ENCODE results near the gene CACYBP. TPM values are rescaled to one million over a fixed set of nuclear protein-coding genes. Genes with fewer than 3 reads are reported as not detected.

CACYBP gene
- total RNA-seq, 2 experiments from 2014 or later = 343 to 473 TPM

GRCh38 chr1:174967845-174968705, 31.7 kb upstream of the CACYBP start:
- TF ChIP-seq EZH2phosphoT487 (IDR thresholded peaks at IDR 0.05; ENCODE audit: borderline replicate concordance, low read depth, low read length) = no peak
- TF ChIP-seq, protein P1, sequence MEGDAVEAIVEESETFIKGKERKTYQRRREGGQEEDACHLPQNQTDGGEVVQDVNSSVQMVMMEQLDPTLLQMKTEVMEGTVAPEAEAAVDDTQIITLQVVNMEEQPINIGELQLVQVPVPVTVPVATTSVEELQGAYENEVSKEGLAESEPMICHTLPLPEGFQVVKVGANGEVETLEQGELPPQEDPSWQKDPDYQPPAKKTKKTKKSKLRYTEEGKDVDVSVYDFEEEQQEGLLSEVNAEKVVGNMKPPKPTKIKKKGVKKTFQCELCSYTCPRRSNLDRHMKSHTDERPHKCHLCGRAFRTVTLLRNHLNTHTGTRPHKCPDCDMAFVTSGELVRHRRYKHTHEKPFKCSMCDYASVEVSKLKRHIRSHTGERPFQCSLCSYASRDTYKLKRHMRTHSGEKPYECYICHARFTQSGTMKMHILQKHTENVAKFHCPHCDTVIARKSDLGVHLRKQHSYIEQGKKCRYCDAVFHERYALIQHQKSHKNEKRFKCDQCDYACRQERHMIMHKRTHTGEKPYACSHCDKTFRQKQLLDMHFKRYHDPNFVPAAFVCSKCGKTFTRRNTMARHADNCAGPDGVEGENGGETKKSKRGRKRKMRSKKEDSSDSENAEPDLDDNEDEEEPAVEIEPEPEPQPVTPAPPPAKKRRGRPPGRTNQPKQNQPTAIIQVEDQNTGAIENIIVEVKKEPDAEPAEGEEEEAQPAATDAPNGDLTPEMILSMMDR (conservative IDR thresholded peaks at IDR 0.05; ENCODE audit: low read length) = no peak
- Histone ChIP-seq H2AFZ (ENCODE audit: low read length) (peak overlapping the region; percentile 32; the same call in 1 of the 2 replicates), H3K4me1 (ENCODE audit: insufficient read depth, low read length, poor library complexity, severe bottlenecking) (peaks cover 74% of the 10 kb centered on the region), H4K20me1 (ENCODE audit: insufficient read depth, low read length) (no peaks in the 10 kb centered on the region), H3K27ac (ENCODE audit: low read depth, low read length, poor library complexity, severe bottlenecking) (peak overlapping the region; percentile 93), H3K9me3 (ENCODE audit: low read length) (no peaks in the 10 kb centered on the region), H3K4me2 (ENCODE audit: low read length) (peak overlapping the region; percentile 83), H3K9me2 (ENCODE audit: insufficient read depth, low read length) (no peaks in the 10 kb centered on the region), H3K79me2 (ENCODE audit: insufficient read depth, low read depth, low read length) (peaks cover 29% of the 10 kb centered on the region; the same call in 1 of the 2 replicates), H3K4me3 (ENCODE audit: low read depth, low read length, poor library complexity, severe bottlenecking) (peak overlapping the region; percentile 34), H3K36me3 (ENCODE audit: insufficient read depth, low read length) (peaks cover 37% of the 10 kb centered on the region)
- ChIA-PET POLR2A (interaction anchor here (0.6 to 7.8 kb wide), 11 partner anchors 10 to 855 kb away, joined by 3 to 61 read pairs (median 4); no protein-coding TSS in a partner anchor), CTCF (ENCODE audit: unreplicated experiment) (interaction anchor here (0.6 to 1.4 kb wide), 2 partner anchors 14 to 152 kb away, joined by 3 to 4 read pairs; no protein-coding TSS in a partner anchor)
- peak; percentile 49 for DNase-seq (ENCODE audit: low spot score)
- no TSS peak for BruUV-seq (replicated peaks)
- intact Hi-C loops (cut with micrococcal nuclease; ENCODE audit: unreplicated experiment) = no loop called here

DNA sequence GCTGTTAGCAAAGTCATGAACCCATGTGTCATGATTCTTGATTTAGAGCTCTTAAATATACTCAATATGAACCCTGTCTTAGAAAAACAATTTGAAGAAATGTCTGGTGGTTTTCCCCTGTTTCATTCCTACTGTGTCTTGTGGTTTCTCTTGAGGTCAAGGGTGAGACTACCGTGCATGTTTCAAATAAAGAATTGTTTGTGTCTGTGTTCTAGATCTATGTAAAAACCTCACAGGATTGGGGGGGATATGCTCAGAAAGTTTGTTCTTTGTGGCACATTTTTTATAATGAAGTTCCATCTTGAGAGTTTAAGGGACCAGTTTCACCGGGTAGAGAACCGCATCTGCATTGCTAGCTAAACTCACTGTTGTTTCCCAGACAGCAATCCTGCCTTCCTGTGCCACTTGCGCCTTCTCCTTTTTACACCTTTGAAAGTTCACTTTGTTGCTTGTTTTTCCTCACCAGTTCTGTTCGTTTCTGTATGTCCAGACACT, 30.9 kb upstream of the CACYBP start:
- Histone ChIP-seq H3K27ac (ENCODE audit: low read depth, low read length, poor library complexity, severe bottlenecking) (peak overlapping the region; percentile 93), H3K9me2 (ENCODE audit: insufficient read depth, low read length) (no peaks in the 10 kb centered on the region), H2AFZ (ENCODE audit: low read length) (peak overlapping the region; percentile 32; the same call in 1 of the 2 replicates), H3K4me2 (ENCODE audit: low read length) (peak overlapping the region; percentile 83), H3K79me2 (ENCODE audit: insufficient read depth, low read depth, low read length) (peaks cover 29% of the 10 kb centered on the region; the same call in 1 of the 2 replicates), H3K9me3 (ENCODE audit: low read length) (no peaks in the 10 kb centered on the region), H3K4me3 (ENCODE audit: low read depth, low read length, poor library complexity, severe bottlenecking) (peak overlapping the region; percentile 0), H3K4me1 (ENCODE audit: insufficient read depth, low read length, poor library complexity, severe bottlenecking) (peaks cover 67% of the 10 kb centered on the region), H4K20me1 (ENCODE audit: insufficient read depth, low read length) (no peaks in the 10 kb centered on the region), H3K36me3 (ENCODE audit: insufficient read depth, low read length) (peaks cover 44% of the 10 kb centered on the region)
- TF ChIP-seq, protein P1 (conservative IDR thresholded peaks at IDR 0.05; ENCODE audit: low read length) = no peak
- no peak for TF ChIP-seq EZH2phosphoT487 (IDR thresholded peaks at IDR 0.05; ENCODE audit: borderline replicate concordance, low read depth, low read length)
- CTCF ChIA-PET (ENCODE audit: unreplicated experiment) = no interaction called here
- intact Hi-C loops (cut with micrococcal nuclease; ENCODE audit: unreplicated experiment) = no loop called here
- BruUV-seq (replicated peaks) = no TSS peak
- DNase-seq (ENCODE audit: low spot score) = peak; percentile 37
- POLR2A ChIA-PET = interaction anchor here (0.6 to 7.8 kb wide), 7 partner anchors 9 to 854 kb away, joined by 3 to 61 read pairs (median 4); no protein-coding TSS in a partner anchor

All from OCI-LY7 (cell line).